Muscle layer of colon (tissue), 2 donors: ENCODE results near the gene BID.

Source experiments
- H3K27ac ChIP-seq: one replicate; pipeline ENCODE4 v1.7.0; 2013; ENCODE audit warnings: low read depth, mild to moderate bottlenecking, low read length, moderate library complexity
- H3K27me3 ChIP-seq, 2 donors: one replicate each; pipeline ENCODE4 v1.7.0; 2013; ENCODE audit warnings: low read length in 2 of 2, mild to moderate bottlenecking in 2 of 2; ENCODE audit not compliant: insufficient read depth in 2 of 2, control insufficient read depth in 1 of 2
- H3K36me3 ChIP-seq: one replicate; pipeline ENCODE4 v1.7.0; 2013; ENCODE audit warnings: mild to moderate bottlenecking, low read length; ENCODE audit not compliant: insufficient read depth
- H3K4me1 ChIP-seq: one replicate; pipeline ENCODE4 v1.7.0; 2013; ENCODE audit warnings: mild to moderate bottlenecking, low read length; ENCODE audit not compliant: insufficient read depth
- H3K4me3 ChIP-seq, 2 donors: one replicate each; pipeline ENCODE4 v1.7.0; 2013; ENCODE audit warnings: low read length in 2 of 2, low read depth in 1 of 2, mild to moderate bottlenecking in 1 of 2, moderate library complexity in 1 of 2
- H3K9ac ChIP-seq: one replicate; pipeline ENCODE4 v1.7.0; 2013; ENCODE audit warnings: low read length
- H3K9me3 ChIP-seq: one replicate; pipeline ENCODE4 v1.7.0; 2013; ENCODE audit warnings: mild to moderate bottlenecking, low read length
- donor health status: abdominal sarcoma.
- donor health status: Adenocarcinoma of cecum.

The BID gene

DNA sequence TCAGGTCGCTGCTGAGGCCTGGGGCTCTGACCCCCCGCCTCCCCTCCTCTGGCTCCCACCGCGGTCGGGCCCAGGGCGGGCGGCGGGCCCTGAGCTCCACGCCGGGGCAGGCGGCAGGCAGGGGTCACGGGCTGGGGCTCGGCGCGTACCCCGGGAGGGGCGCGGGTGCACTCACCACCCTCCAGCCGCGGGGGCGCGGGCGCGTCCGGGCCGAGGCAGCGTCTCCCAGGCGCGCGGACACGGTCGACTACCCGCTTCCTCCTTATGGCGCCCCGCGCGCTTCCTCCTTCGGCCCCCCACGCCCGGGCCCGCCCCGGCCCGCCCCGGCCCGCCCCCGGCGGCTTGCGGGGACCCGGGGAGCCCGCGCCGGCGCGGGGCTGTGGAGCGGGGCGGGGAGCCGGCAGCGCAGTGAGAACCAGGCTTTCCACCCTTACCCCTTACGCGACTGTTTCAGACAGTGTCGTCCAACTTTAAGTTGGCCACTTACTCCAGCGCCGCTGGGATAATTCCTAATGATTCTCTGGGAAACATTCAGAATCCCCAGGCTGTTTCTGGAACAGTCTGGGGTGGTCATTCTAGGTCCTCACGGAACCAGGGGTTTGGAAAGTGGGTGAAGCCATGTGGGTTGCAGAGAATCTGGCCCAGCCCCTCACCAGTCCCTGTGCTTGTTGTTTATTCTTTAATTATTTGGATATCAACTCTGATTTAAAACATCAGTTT is at the start of gene BID:
Gene BID, minus strand, starts transcription at position 264 of the 720 bp plus-strand sequence. CDS start 24,353 bp downstream, outside the sequence.
- peak within 1 kb of the TSS; percentile 47 to 68 for H3K4me3 ChIP-seq
- no peaks in the 10 kb centered on the region for H3K36me3 ChIP-seq
- no peaks in the 10 kb centered on the region for H3K27me3 ChIP-seq
- no peaks in the 10 kb centered on the region for H3K9me3 ChIP-seq
- H3K27ac ChIP-seq = peak within 1 kb of the TSS; percentile 34
- peaks cover 6% of the 10 kb centered on the region for H3K4me1 ChIP-seq
- no peak within 1 kb of the TSS for H3K9ac ChIP-seq

DNA sequence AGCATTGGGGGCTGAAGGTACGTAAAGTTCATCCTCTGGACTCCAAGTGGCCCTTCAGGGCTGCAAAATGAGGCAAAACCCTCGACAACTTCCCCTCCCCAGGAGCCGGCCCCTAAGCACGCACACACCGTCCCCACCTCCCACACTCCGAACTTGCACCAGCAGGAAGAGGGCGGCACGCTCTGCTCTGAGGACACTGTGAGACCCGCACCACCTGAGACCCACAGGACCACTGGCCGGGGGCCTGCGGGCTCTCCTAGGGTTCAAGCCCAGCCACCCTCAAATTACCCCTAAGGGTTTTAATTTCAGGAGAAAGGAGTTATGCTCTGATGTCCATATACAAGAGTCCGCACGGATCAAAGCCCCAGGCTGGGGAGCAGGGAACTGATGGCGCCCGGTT is 49.7 kb upstream of the BID start:
- Histone ChIP-seq H3K4me1 (no peaks in the 10 kb centered on the region), H3K9ac (no peak overlapping the region), H3K27me3 (no peaks in the 10 kb centered on the region), H3K36me3 (peaks cover 70% of the 10 kb centered on the region), H3K9me3 (no peaks in the 10 kb centered on the region), H3K27ac (no peak overlapping the region), H3K4me3 (no peak overlapping the region)

DNA sequence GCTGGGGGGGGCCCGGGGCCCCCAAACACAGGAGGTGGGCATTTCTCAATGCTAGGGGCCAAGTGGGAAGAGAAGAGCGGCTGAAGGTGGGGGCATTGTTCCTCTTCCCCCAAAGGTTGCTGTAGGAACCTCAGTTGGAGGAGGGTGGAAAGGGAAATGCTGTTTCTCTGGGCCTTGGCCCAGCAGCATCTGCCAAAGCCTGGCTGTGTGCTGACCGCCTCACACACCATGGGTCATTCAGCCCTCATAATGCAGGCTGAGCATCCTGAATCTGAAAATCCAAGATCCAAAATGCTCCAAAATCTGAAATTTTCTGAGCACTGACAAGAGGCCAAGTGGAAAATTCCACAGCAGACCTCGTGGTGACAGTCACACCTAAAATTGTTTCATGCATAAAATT is 49.0 kb upstream of the BID start:
- no peak overlapping the region for H3K27ac ChIP-seq
- H3K36me3 ChIP-seq = peaks cover 69% of the 10 kb centered on the region
- no peak overlapping the region for H3K4me3 ChIP-seq
- no peak overlapping the region for H3K9ac ChIP-seq
- H3K9me3 ChIP-seq = no peaks in the 10 kb centered on the region
- no peaks in the 10 kb centered on the region for H3K4me1 ChIP-seq
- no peaks in the 10 kb centered on the region for H3K27me3 ChIP-seq

DNA sequence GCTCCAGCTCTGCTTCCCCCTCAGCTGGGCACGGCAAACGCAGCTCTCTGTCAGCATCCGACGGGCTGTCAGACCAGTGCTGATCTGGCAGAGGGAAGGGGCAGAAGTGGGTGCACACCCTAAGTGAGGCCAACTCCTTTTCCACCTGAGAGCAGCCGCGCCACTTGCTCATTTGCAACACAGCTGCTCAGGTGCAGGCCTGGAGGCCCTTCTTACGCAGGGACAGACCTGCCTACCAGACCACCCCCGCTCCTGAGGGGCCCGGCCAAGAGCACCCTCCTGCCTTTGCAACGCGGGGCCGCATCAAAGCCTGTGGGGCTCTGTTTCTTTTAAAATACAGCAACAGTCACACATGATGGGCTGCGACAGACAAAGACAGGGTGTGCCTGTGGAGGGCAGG is 47.8 kb upstream of the BID start:
- Histone ChIP-seq H3K27me3 (no peaks in the 10 kb centered on the region), H3K4me3 (no peak overlapping the region), H3K4me1 (no peaks in the 10 kb centered on the region), H3K36me3 (peaks cover 70% of the 10 kb centered on the region), H3K9ac (no peak overlapping the region), H3K27ac (no peak overlapping the region), H3K9me3 (no peaks in the 10 kb centered on the region)

DNA sequence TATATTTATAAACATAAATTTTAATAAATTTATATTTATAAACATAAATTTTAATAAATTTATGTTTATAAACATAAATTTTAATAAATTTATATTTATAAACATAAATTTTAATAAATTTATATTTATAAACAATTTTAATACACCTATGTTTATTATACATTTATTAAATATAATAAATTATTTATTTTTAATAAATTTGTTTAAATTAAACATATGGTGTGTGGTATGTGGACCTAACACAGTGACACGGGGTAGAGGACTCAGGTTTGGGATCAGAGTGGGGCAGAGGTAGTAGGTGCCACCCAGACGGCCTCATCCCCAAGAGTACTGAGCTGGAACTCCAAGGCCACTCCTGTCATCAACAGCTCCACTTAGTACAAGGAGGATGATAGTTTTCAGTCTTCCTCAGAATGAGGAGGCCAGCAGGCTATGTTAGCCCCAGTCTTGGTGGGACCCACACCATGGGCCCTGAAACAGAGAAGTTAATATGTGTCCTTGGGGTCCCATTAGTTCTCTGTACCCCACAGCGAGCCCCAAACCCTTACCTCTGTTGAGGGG is 46.7 kb upstream of the BID start:
- Histone ChIP-seq H3K9me3 (no peaks in the 10 kb centered on the region), H3K4me3 (no peak overlapping the region), H3K9ac (no peak overlapping the region), H3K4me1 (no peaks in the 10 kb centered on the region), H3K27ac (no peak overlapping the region), H3K27me3 (no peaks in the 10 kb centered on the region), H3K36me3 (peaks cover 70% of the 10 kb centered on the region)

DNA sequence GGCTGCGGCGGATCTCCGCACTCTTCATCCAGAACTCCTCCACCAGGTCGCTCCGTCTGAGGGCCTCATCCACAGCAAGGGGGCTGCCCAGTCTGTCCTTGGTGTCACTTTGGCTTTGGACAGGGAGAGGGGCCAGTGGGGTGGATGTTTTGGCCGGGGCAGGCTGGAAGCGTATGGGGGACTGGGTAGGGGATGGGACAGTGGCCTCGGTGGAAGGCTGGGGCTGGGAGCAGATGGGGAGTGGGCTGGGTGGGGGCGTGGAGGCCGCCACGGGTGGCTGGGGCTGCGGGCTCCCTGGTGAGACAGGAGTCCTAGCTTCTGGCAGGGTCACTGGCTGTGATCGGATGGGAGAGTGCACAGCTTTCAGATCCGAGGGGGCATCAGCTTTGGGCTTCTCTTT is 44.4 kb upstream of the BID start:
- no peak overlapping the region for H3K27ac ChIP-seq
- H3K4me3 ChIP-seq = no peak overlapping the region
- no peaks in the 10 kb centered on the region for H3K27me3 ChIP-seq
- peaks cover 60% of the 10 kb centered on the region for H3K36me3 ChIP-seq
- no peaks in the 10 kb centered on the region for H3K4me1 ChIP-seq
- H3K9me3 ChIP-seq = no peaks in the 10 kb centered on the region
- H3K9ac ChIP-seq = no peak overlapping the region

DNA sequence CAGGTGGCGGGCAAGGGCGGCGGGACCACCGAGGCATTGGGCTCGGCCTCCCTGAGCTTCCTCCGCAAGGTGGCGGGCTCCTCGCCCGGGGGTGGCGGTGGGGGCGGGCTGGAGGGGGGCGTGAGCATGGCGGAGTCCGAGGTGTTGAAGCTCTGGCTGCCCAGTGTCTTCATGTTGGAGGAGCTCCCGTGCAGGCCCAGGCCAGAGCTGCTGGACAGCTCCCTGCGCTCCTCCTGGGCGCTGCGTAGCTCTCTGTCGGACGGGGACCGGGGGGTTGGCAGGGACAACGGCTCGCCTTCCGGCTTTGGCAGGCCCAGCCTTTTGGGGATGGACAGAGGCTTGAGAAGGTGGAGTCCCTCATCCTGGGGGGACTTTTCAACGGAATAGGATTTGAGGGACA is 43.9 kb upstream of the BID start:
- H3K27ac ChIP-seq = no peak overlapping the region
- no peaks in the 10 kb centered on the region for H3K9me3 ChIP-seq
- no peaks in the 10 kb centered on the region for H3K4me1 ChIP-seq
- H3K36me3 ChIP-seq = peaks cover 64% of the 10 kb centered on the region
- H3K27me3 ChIP-seq = no peaks in the 10 kb centered on the region
- H3K9ac ChIP-seq = no peak overlapping the region
- no peak overlapping the region for H3K4me3 ChIP-seq

DNA sequence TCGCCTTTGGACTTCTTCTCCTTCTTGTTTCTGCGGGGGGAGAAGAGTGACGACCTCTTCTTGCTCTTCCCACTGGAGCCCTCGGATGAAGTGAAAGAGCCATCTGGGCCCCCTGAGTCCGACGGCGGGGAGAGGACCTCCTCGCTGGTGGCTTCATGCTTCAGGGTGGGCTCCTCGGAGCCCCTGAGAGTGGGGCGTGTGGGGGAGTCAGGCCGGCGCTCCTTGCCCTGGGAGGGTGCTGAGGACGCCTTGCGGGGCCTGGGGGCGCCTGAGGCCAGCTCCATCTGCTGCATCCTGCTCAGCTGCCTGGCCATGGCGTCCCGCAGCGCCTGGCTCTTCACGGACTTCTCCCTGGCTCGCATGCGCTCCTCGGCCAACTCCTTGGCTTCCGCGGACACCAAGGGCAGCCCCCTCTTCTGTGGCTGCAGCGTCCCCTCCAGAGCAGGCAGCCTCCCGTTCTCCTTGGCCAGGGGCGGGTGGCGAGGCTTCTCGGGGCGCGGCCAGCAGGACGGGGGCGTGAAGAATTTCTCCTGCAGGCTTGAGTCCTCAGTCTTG is 43.3 kb upstream of the BID start:
- no peaks in the 10 kb centered on the region for H3K27me3 ChIP-seq
- peaks cover 64% of the 10 kb centered on the region for H3K36me3 ChIP-seq
- H3K9me3 ChIP-seq = no peaks in the 10 kb centered on the region
- H3K27ac ChIP-seq = no peak overlapping the region
- no peak overlapping the region for H3K9ac ChIP-seq
- no peaks in the 10 kb centered on the region for H3K4me1 ChIP-seq
- H3K4me3 ChIP-seq = no peak overlapping the region

DNA sequence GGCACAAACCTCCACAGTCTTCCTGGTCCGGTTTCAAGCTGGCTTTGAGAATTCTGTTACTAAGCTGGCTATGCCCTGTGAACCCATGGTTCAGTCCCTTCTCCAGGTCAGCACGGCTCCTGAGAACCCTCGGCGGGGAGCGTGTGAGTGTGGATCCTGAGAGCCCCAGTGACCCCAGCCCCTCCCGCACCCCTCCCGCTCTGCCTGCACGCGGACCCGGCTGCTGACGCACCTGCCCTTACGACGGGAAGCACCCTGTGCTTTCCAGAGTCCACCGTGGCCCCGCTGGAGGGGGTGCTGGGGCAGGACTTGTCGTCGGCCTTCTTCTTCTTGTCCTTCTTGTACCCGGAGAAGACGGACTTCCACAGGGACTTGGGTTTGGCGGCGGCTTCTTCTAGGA is 42.8 kb upstream of the BID start:
- Histone ChIP-seq H3K4me1 (no peaks in the 10 kb centered on the region), H3K9me3 (no peaks in the 10 kb centered on the region), H3K9ac (no peak overlapping the region), H3K36me3 (peaks cover 62% of the 10 kb centered on the region), H3K4me3 (no peak overlapping the region), H3K27ac (no peak overlapping the region), H3K27me3 (no peaks in the 10 kb centered on the region)

DNA sequence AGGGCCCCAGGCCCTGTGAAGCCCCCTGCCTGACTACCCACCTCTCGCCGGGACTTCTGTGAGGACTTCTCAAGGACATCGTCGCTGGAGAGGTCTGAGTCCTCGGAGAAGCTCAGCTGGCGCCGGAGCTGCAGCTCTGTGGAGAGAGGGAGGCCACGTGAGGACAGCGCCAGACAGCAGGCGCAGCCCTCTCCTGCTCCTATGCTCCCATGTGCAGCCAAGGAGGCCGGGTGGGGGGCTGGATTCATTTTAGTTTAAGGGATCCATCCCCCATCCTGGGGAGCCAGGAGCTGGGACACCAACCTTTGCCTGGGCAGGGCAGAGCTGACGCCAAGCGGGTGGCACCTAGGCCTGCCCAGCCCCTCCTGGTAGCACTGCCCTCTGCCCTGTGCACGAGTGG is 42.4 kb upstream of the BID start:
- Histone ChIP-seq H3K4me3 (no peak overlapping the region), H3K27ac (no peak overlapping the region), H3K27me3 (no peaks in the 10 kb centered on the region), H3K4me1 (no peaks in the 10 kb centered on the region), H3K9ac (no peak overlapping the region), H3K9me3 (no peaks in the 10 kb centered on the region), H3K36me3 (peaks cover 62% of the 10 kb centered on the region)

DNA sequence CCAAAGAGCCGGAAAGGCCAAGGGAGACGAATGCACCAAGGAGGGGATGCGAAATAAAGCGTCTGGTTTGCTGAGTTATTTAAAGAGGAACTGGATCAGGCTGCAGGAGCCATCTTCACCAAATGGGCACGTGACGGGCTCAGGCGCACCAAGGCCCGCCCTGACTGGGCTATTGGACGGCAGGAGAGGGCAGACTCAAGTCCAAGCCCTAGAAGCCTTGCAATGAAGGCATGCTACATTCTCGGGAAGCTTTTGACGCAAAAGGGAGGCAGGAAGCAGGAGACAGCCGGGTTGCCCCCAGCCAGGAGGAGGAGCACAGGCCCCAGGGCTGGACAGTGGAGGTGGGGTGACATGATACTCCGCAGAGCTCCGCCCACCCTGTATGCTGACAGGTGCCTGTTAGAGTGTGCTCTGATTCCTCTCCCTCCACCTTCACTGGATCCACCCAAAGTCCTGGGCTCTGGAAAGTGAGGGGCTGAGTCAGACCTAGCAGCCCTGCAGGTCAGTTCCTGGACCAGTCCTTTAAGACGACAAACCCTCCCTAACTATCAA is 41.5 kb upstream of the BID start:
- Histone ChIP-seq H3K27me3 (no peaks in the 10 kb centered on the region), H3K27ac (no peak overlapping the region), H3K9me3 (no peaks in the 10 kb centered on the region), H3K4me1 (no peaks in the 10 kb centered on the region), H3K9ac (no peak overlapping the region), H3K36me3 (peaks cover 64% of the 10 kb centered on the region), H3K4me3 (no peak overlapping the region)
